Keratinocyte (primary cell): ENCODE results near the gene ZNHIT3. TPM values are rescaled to one million over a fixed set of nuclear protein-coding genes. Genes with fewer than 3 reads are reported as not detected.

ENCODE experiments used
- DNase-seq: peaks from one replicate; pipeline ENCODE4 v3.0.0-alpha.2; 2011; ENCODE audit warnings: low read depth, missing footprints, low spot score
- FAIRE-seq: peaks from 2 replicates; lab custom pipeline; 2011; peaks lifted over from hg19 to GRCh38; lab: Jason Lieb, UNC
- H2AFZ ChIP-seq: 2 replicates; pipeline ENCODE4 v1.6.0; 2012; ENCODE audit warnings: low read length, control low read depth, inconsistent platforms; ENCODE audit not compliant: control insufficient read depth
- H3K27ac ChIP-seq: 2 replicates; pipeline ENCODE4 v1.5.1; 2011; ENCODE audit warnings: low read length; ENCODE audit not compliant: control insufficient read depth, insufficient read depth
- H3K27me3 ChIP-seq: 3 replicates; pipeline ENCODE4 v1.6.0; 2011; ENCODE audit warnings: low read length; ENCODE audit not compliant: control insufficient read depth, insufficient read depth; ENCODE audit errors: extremely low read depth
- H3K36me3 ChIP-seq, 2 experiments: 2 replicates in 1 of 2; 3 replicates in 1 of 2; pipeline ENCODE4 v1.5.1; 2011; ENCODE audit warnings: low read length in 2 of 2, mild to moderate bottlenecking in 1 of 2; ENCODE audit not compliant: control insufficient read depth in 2 of 2, insufficient read depth in 2 of 2; ENCODE audit errors: extremely low read depth in 1 of 2
- H3K4me1 ChIP-seq: 3 replicates; pipeline ENCODE4 v1.5.1; 2011; ENCODE audit warnings: low read length; ENCODE audit not compliant: control insufficient read depth, insufficient read depth; ENCODE audit errors: extremely low read depth
- H3K4me2 ChIP-seq: 3 replicates; pipeline ENCODE4 v1.6.0; 2011; ENCODE audit warnings: low read depth, low read length; ENCODE audit not compliant: control insufficient read depth, insufficient read depth; ENCODE audit errors: extremely low read depth
- H3K4me3 ChIP-seq, 3 experiments: fragments of 200-600 bp in 1 of 3; sonication (generic) in 1 of 3; 2 replicates in 2 of 3; 3 replicates in 1 of 3; pipeline ENCODE4 v1.5.1; 2011 to 2016; ENCODE audit warnings: low read length in 3 of 3, mild to moderate bottlenecking in 3 of 3, control low read depth in 2 of 3, inconsistent platforms in 1 of 3, low read depth in 1 of 3, mixed read lengths in 1 of 3, mixed run types in 1 of 3, moderate library complexity in 1 of 3; ENCODE audit not compliant: control insufficient read depth in 2 of 3, insufficient read depth in 2 of 3; ENCODE audit errors: extremely low read depth in 1 of 3
- H3K79me2 ChIP-seq: 2 replicates; pipeline ENCODE4 v1.6.0; 2012; ENCODE audit warnings: low read length; ENCODE audit not compliant: control insufficient read depth, insufficient read depth
- H3K9ac ChIP-seq: 3 replicates; pipeline ENCODE4 v1.6.0; 2011; ENCODE audit warnings: low read length; ENCODE audit not compliant: control insufficient read depth, insufficient read depth; ENCODE audit errors: extremely low read depth
- H3K9me1 ChIP-seq: 3 replicates; pipeline ENCODE4 v1.6.0; 2011; ENCODE audit warnings: low read length; ENCODE audit not compliant: control insufficient read depth, insufficient read depth; ENCODE audit errors: extremely low read depth
- H3K9me3 ChIP-seq: 2 replicates; pipeline ENCODE4 v1.5.1; 2012; ENCODE audit warnings: low read depth, low read length; ENCODE audit not compliant: control insufficient read depth
- H4K20me1 ChIP-seq: 3 replicates; pipeline ENCODE4 v1.6.0; 2011; ENCODE audit warnings: low read length; ENCODE audit not compliant: control insufficient read depth, insufficient read depth; ENCODE audit errors: extremely low read depth
- CTCF ChIP-seq, 3 experiments: IDR thresholded peaks in 1 of 3; conservative IDR thresholded peaks in 1 of 3; optimal IDR thresholded peaks in 1 of 3; 2 replicates in 2 of 3; 3 replicates in 1 of 3; pipeline versions ENCODE3 to v1.5.1; 2011; ENCODE audit warnings: low read length in 3 of 3, mild to moderate bottlenecking in 3 of 3, moderate library complexity in 2 of 3, control low read depth in 1 of 3, inconsistent platforms in 1 of 3; ENCODE audit not compliant: insufficient read depth in 2 of 3; ENCODE audit errors: extremely low read depth in 1 of 3
- EZH2 ChIP-seq: IDR thresholded peaks from one replicate; pipeline ENCODE4 v1.6.1; 2012; ENCODE audit warnings: inconsistent platforms, mild to moderate bottlenecking, low read length, moderate library complexity
- dilution Hi-C: fragments of 300-500 bp; cut with MboI; formaldehyde crosslinking; loops from one replicate; pipeline ENCODE4 v1.7.0; 2020; ENCODE audit warnings: low sequenced_read_pairs; ENCODE audit not compliant: extremely low pct_ligation_motif_present
- polyA plus RNA-seq, 5 experiments: library from polyadenylated mRNA; depleted of rRNA in 3 of 5; stranded (reverse) in 3 of 5; stranded (forward) in 1 of 5; unstranded in 1 of 5; fragments of >200 nt; gene quantifications; 1 replicate in 1 of 5; 2 replicates in 3 of 5; 3 replicates in 1 of 5; pipeline versions ENCODE4 v1.2.1 to v1.2.3, GENCODE V29; 2011 to 2012; ENCODE audit warnings: missing spikeins in 2 of 5, low read depth in 1 of 5, low replicate concordance in 1 of 5

Gene ZNHIT3
- polyA plus RNA-seq, 1 donor (not counting 4 experiments of a cell fraction or from before 2014, with no cell fraction given): 72.4 TPM

- Histone ChIP-seq H3K9me1 (no peaks in the 10 kb centered on the region), H2AFZ (no peak overlapping the region), H4K20me1 (no peaks in the 10 kb centered on the region), H3K9ac (no peak overlapping the region), H3K27me3 (peaks cover 16% of the 10 kb centered on the region), H3K9me3 (no peaks in the 10 kb centered on the region), H3K36me3 (no peaks in the 10 kb centered on the region), H3K27ac (no peak overlapping the region), H3K4me2 (no peak overlapping the region), H3K4me1 (no peaks in the 10 kb centered on the region), H3K4me3 (no peak overlapping the region), H3K79me2 (no peaks in the 10 kb centered on the region)
- dilution Hi-C loops: no loop called here
- no peak for TF ChIP-seq EZH2
- no peak for TF ChIP-seq CTCF (optimal IDR thresholded peaks at IDR 0.05 in 1 of 3, IDR thresholded peaks at IDR 0.05 in 1 of 3, conservative IDR thresholded peaks at IDR 0.05 in 1 of 3; ENCODE audit: extremely low read depth in 1 of 3, insufficient read depth in 2 of 3, low read length in 3 of 3)
- DNase-seq: no peak
- FAIRE-seq: no peak
Observed at GRCh38 chr17:36460265-36460937, 26.1 kb upstream of the ZNHIT3 start.

GRCh38 chr17:36461330-36462110 is 25.0 kb upstream of the ZNHIT3 start:
- Histone ChIP-seq H3K4me2 (no peak overlapping the region), H3K27me3 (peaks cover 20% of the 10 kb centered on the region), H3K4me1 (no peaks in the 10 kb centered on the region), H3K9me1 (no peaks in the 10 kb centered on the region), H3K9me3 (no peaks in the 10 kb centered on the region), H3K79me2 (no peaks in the 10 kb centered on the region), H3K9ac (no peak overlapping the region), H3K27ac (no peak overlapping the region), H2AFZ (no peak overlapping the region), H4K20me1 (no peaks in the 10 kb centered on the region), H3K4me3 (no peak overlapping the region), H3K36me3 (no peaks in the 10 kb centered on the region)
- FAIRE-seq (no peak), DNase-seq (no peak)
- TF ChIP-seq CTCF (optimal IDR thresholded peaks at IDR 0.05 in 1 of 3, IDR thresholded peaks at IDR 0.05 in 1 of 3, conservative IDR thresholded peaks at IDR 0.05 in 1 of 3; ENCODE audit: extremely low read depth in 1 of 3, insufficient read depth in 2 of 3, low read length in 3 of 3): no peak
- TF ChIP-seq EZH2: no peak
- dilution Hi-C loops: no loop called here
